Posterior vena cava (tissue), 2 donors: ENCODE measurements around the gene CLOCK. TPM values are rescaled to one million over a fixed set of nuclear protein-coding genes. Genes with fewer than 3 reads are reported as not detected.

Experiments used
- DNase-seq: peaks from one replicate; pipeline ENCODE4 v3.0.0-alpha.2; 2020; ENCODE audit warnings: low spot score
- intact Hi-C, 2 donors: fragments of 100-400 bp; cut with DNase I; formaldehyde crosslinking; loops; one replicate each; pipeline versions ENCODE4 v1.14.1 to v1.14.2; 2022 to 2023
- total RNA-seq, 2 donors: library from RNA; stranded (reverse); fragmentation: NEBNext Ultra II Directional; extraction: Animal tissue kit (Norgen Biotek cat#: 25700); gene quantifications; one replicate each; pipeline ENCODE4 v1.2.1, GENCODE V29; 2021
- donor health status: DM: yes; HTN: yes; CAD: no.
- donor health status: DM: yes; HTN: yes; CAD: no.

The CLOCK gene
- total RNA-seq, 2 donors from 2014 or later = 35.2 to 45.1 TPM

DNA sequence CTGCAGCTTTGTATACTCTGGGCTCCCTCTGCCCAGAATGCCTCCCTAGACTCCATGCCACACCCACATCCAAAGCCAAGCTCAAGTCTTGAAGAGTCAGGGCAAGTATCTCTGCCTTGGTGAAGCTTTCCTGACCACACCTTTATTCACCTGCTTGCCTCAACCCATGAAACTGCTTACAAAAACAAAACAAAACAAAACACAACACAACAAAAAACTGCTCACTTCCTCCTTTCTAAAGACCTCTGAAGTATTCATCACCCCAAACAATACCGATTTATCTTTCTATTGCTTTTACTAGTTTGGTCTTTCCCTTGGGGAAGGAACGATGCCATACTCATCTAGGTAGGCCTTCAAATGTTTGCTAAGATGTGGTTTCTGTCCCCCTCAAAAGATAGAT lies 105.9 kb downstream of the CLOCK start:
- intact Hi-C loops = no loop called here
- no peak for DNase-seq

GRCh38 chr4:55439023-55439422 lies 107.7 kb downstream of the CLOCK start:
- DNase-seq = no peak
- intact Hi-C loops = no loop called here

DNA sequence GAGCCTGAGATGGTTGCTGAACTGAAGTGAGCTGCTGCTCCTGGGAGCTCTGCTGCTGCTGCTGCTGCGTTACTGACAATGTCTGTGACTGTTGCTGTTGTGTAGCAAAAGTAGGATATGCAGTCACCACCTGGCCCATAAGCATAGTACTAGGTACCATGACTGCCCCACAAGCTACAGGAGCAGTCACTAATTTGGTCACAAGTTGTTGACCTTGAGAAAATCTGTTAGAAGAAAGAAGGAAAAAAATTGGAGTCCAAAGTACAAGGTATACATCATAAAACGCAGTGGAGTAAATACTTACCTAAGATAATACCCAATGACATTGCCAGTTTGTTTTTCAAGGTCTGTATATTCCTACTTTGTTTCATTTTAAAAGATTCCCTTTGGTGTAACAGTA lies 108.4 kb downstream of the CLOCK start:
- DNase-seq = no peak
- intact Hi-C loops = no loop called here

GRCh38 chr4:55437823-55438222 lies 108.9 kb downstream of the CLOCK start:
- intact Hi-C loops = no loop called here
- no peak for DNase-seq

DNA sequence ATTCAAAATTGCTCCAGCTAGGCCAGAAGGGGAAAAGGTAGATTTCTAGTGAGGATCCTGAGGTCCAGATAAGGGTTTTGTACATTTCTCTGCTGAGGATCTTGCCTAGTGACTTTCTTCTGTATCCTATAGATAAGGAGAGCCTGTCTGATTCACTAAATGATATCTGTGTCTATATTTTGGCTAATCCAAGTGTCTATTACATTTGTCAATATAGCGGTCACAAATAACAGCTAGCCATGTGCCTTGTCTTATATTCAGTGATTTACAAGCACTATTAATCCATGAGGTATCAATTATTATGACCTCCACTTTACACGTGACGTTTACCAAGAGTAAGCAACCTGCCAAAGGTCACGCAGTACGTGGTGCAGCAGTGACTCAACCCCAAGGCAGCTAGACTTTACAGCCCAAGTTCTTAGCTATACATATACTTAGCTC lies 109.3 kb downstream of the CLOCK start:
- intact Hi-C loops = no loop called here
- DNase-seq = no peak

DNA sequence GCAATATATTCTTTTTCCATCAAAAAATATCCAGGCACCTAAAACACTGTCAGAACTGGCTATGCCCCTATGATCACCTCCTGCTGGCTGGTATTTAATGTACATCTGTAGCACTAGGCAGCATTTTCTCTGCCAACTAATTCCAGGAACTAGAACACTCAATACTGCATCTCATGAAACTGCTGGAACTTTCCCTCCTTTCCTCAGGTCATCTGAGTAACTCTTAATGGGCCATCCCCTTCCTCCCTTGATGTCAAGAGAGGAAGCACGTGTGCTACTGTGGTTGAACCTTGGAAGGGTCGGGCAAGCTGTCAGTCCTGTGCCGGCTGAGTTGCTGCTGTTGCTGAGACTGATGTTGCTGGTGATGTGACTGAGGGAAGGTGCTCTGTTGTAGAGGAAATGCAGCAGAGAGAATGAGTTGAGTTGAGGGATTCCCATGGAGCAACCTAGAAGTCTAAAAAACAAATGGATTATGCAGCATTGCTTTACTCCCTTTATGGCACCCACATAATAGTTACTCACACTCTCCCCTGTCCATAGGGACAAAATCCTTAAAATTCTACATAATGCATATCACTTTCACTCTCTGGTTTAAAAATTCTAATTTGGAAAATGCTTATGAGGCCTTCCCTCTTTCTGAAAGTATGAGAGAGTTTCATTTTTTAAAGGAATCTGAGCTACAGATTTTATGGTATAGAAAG lies 111.4 kb downstream of the CLOCK start:
- intact Hi-C loops = no loop called here
- DNase-seq = no peak

DNA sequence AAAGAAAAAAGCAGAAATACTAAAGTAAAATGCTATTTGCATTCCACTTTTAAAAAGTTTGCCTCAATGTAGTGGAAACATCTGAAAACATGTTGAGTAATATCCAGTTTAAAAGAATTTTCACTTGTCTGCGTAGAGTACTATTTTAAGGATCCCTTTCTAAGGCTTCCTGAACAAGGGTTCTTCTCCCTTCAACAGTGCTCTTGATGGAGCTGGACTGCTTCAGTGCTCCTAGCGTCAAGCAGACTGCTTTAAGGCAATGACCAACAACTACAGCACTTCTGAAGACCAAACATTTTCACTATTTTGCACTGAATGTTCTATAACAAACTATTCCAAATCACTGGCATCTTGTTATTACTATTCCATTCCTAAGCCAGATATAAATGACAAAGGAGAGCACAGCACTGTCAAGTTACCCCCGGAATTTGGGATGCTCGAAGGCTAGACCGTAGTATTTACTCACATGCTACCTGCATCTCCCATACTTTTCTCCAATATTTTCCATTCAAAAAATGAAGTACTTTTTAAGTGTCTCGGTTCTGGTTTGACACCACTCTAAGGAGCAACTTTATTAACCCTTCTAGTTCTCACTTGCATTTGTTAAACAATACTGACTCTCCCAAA lies 114.9 kb downstream of the CLOCK start:
- intact Hi-C loops = no loop called here
- DNase-seq = no peak

DNA sequence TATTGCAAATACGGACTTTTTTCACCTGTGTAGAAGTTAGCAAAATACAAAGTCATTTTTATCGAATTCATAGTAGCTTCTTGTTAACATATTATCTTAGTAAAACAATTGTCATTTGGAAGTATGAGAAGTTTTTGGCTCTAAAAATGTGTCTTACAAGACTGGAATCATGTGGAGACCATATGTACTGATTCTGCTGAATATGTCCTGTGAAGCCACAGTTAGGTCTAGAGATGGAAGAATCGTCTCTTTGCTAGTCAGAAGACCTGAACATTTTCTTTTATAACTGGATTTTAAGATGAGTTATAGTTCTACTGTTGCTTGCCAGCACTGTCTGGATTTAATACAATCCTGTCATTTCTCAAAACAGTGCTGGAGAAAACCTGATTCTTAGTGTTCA lies 121.9 kb downstream of the CLOCK start:
- DNase-seq = no peak
- intact Hi-C loops = no loop called here

DNA sequence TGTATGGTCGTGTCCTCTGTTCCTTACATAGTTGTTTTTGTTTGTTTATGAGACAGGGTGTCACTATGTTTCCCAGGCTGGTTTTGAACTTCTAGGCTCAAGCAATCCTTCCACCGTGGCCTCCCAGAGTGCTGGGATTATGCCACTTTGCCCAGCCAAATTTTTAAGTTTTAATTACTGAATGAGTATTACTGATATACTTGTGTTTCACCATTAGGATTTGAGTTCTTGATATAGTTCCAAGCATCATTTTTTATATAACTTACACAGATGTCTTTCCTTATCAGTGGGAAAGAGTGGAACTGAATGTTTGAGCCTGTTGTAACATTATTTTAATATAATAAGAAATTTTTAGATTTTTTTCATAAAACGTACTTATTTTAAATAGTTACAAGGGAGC lies 130.5 kb downstream of the CLOCK start:
- intact Hi-C loops = no loop called here
- no peak for DNase-seq

DNA sequence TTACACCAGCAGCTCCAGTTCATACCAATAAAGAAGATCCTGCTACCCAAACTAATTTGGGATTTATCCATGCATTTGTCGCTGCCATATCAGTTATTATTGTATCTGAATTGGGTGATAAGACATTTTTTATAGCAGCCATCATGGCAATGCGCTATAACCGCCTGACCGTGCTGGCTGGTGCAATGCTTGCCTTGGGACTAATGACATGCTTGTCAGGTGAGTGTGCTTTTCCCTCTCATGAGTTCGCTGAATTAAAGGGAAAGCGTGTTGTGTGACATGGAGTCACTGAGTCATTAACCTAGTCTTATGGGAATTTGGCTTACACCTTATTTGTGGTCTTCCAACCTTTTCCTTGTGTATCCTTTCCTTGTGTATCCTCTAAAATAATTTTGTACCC lies 135.1 kb downstream of the CLOCK start:
- intact Hi-C loops = no loop called here
- no peak for DNase-seq

DNA sequence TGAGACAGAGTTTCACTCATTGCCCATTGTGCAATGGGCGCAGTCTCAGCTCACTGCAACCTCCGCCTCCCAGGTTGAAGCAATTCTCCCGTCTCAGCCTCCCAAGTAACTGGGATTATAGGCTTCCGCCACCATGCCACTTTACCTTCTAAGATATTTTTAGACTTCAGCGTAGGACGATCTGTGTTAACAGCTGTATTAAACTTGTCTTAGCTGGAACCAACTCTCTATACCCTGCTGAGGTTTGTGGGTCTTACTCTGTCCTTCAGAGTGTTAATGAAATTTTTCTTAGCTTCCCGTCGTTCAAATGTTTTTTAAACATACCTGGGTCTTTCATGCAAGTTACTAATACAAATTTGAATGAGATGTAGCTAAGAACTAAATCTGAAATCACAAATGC lies 136.3 kb downstream of the CLOCK start:
- no peak for DNase-seq
- intact Hi-C loops = no loop called here

GRCh38 chr4:55409468-55410171 lies 137.1 kb downstream of the CLOCK start:
- no peak for DNase-seq
- intact Hi-C loops = no loop called here

GRCh38 chr4:55407764-55408163 lies 138.9 kb downstream of the CLOCK start:
- intact Hi-C loops = no loop called here
- DNase-seq = no peak

- no peak for DNase-seq
- intact Hi-C loops = no loop called here
These were observed 139.6 kb downstream of the CLOCK start for GRCh38 chr4:55407119-55407518.

DNA sequence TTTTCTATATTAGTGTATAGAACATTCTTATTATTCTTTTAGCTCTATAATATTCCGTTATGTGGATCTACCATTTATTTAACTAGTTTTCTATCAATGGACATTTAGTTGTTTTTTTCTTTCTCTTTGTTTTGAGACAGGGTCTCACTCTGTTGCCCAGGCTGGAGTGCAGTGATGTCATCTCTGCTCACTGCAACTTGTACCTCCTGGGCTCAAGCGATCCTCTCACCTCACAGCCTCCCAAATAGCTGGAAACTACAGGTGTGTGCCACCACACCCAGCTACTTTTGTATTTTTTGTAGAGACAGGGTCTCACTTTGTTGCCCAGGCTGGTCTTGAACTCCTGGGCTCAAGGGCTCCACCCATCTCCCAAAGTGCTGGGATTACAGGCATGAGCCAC lies 140.2 kb downstream of the CLOCK start:
- intact Hi-C loops = no loop called here
- no peak for DNase-seq

- DNase-seq = no peak
- intact Hi-C loops = no loop called here
These were observed 141.6 kb downstream of the CLOCK start for GRCh38 chr4:55405073-55405472.

- no peak for DNase-seq
- intact Hi-C loops = loop anchor here in 1 of 2 donors (5.0 kb wide), 2 partner anchors 52 to 453 kb away; partner anchors contain the start of genes EXOC1 and SRD5A3
These were observed 147.1 kb downstream of the CLOCK start for GRCh38 chr4:55399581-55399980.

- DNase-seq = no peak
- intact Hi-C loops = loop anchor here in 1 of 2 donors (5.0 kb wide), 2 partner anchors 52 to 453 kb away; partner anchors contain the start of genes EXOC1 and SRD5A3
These were observed 147.7 kb downstream of the CLOCK start for GRCh38 chr4:55398966-55399365.

- DNase-seq = no peak
- intact Hi-C loops = loop anchor here in 1 of 2 donors (5.0 kb wide), 2 partner anchors 51 to 454 kb away; partner anchors contain the start of genes EXOC1 and SRD5A3
These were observed 148.2 kb downstream of the CLOCK start for GRCh38 chr4:55398461-55398860.
